ENCODE results near the gene TRIM13.

DNA sequence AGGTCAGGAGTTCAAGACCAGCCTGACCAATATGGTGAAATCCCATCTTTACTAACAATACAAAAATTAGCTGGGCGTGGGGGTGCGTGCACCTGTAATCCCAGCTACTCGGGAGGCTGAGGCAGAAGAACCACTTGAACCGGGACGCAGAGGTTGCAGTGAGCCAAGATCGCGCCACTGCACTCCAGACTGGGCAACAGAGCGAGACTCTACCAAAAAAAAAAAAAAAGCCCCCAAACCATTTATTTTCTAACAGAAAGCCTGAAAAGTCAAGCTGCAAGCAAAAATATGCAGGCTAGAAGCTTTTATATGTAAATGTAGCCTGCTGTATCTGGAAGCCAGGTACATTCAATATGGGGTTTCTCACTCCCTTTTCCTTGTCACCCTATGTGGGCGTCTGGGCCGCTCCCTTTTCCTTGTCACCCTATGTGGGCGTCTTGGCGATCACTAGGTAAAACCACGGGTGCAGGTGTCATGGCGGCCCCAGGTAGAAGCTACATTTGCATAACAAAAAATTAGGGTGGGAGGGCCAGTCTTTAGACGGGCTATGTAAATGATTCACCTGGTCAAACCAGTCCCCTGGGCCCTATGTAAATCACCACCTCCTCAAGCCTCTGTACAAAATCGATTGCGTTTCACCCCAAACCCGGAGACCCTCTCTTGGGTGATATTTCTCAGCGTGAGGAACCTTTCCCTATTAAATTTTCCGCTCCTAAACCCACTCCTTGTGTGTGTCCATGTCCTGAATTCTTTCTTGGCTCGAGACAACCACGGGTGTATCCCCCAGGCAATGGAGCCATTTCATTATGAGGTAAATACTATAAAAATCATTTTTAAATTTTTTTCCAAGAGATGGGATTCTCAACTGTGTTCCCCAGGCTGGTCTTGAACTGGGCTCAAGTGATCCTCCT is 2.1 kb downstream of the TRIM13 start:
- no peak for TF ChIP-seq REST (IDR thresholded peaks at IDR 0.05; ENCODE audit: borderline replicate concordance)
- TF ChIP-seq, protein P1, sequence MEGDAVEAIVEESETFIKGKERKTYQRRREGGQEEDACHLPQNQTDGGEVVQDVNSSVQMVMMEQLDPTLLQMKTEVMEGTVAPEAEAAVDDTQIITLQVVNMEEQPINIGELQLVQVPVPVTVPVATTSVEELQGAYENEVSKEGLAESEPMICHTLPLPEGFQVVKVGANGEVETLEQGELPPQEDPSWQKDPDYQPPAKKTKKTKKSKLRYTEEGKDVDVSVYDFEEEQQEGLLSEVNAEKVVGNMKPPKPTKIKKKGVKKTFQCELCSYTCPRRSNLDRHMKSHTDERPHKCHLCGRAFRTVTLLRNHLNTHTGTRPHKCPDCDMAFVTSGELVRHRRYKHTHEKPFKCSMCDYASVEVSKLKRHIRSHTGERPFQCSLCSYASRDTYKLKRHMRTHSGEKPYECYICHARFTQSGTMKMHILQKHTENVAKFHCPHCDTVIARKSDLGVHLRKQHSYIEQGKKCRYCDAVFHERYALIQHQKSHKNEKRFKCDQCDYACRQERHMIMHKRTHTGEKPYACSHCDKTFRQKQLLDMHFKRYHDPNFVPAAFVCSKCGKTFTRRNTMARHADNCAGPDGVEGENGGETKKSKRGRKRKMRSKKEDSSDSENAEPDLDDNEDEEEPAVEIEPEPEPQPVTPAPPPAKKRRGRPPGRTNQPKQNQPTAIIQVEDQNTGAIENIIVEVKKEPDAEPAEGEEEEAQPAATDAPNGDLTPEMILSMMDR (IDR thresholded peaks at IDR 0.05; ENCODE audit: poor library complexity, severe bottlenecking): no peak
- no peak for TF ChIP-seq EZH2 (IDR thresholded peaks at IDR 0.05; ENCODE audit: borderline replicate concordance, insufficient read depth, low read length, poor library complexity, severe bottlenecking)
- no peak for TF ChIP-seq EP300 (conservative IDR thresholded peaks at IDR 0.05; ENCODE audit: poor library complexity, severe bottlenecking)
- no peak for TF ChIP-seq POLR2AphosphoS5 (IDR thresholded peaks at IDR 0.05)
